IMR-90 (cell line): ENCODE results near the gene AP3B1. TPM values are rescaled to one million over a fixed set of nuclear protein-coding genes. Genes with fewer than 3 reads are reported as not detected.

Source experiments
- ATAC-seq: fragments of 200-7000 bp; cut with Tn5 transposase; 2 replicates; pipeline ENCODE4 v1.9.1; 2020; ENCODE audit warnings: low read depth, mild to moderate bottlenecking, moderate library complexity
- BruUV-seq: library from RNA; stranded (reverse); fragments of 400-500 nt; replicated peaks from 2 replicates; lab custom pipeline; 2021; lab: Mats Ljungman, UMichigan
- CTCF ChIA-PET: fragments of 300-600 bp; formaldehyde crosslinking; extraction: SDS; loops from one replicate; lab custom pipeline; 2021; ENCODE audit warnings: antibody characterized with exemption; lab: Yijun Ruan, JAX
- POLR2A ChIA-PET: fragments of 300-600 bp; sonication (Branson Sonifier 250); formaldehyde crosslinking; loops from one replicate; lab custom pipeline; 2022; ENCODE audit warnings: antibody characterized with exemption; ENCODE audit not compliant: unreplicated experiment; lab: Charles Lee
- DNase-seq: peaks from one replicate; pipeline ENCODE4 v3.0.0; 2013
- H2AFZ ChIP-seq: replicated peaks from 2 replicates; pipeline ENCODE3; 2013; ENCODE audit warnings: low read length, mild to moderate bottlenecking; ENCODE audit not compliant: poor library complexity
- H2AK5ac ChIP-seq: 2 replicates; pipeline ENCODE4 v1.6.1; 2013; ENCODE audit warnings: low read depth, low read length, inconsistent platforms
- H2AK9ac ChIP-seq: replicated peaks from 2 replicates; pipeline ENCODE3; 2013; ENCODE audit warnings: mild to moderate bottlenecking, low read depth, low read length, moderate library complexity; ENCODE audit not compliant: poor library complexity
- H2BK120ac ChIP-seq: 2 replicates; pipeline ENCODE4 v1.6.1; 2013; ENCODE audit warnings: low read depth, low read length, inconsistent platforms
- H2BK15ac ChIP-seq: 3 replicates; pipeline ENCODE4 v1.6.1; 2013; ENCODE audit warnings: low read depth, low read length, inconsistent platforms
- H2BK20ac ChIP-seq: 2 replicates; pipeline ENCODE4 v1.6.1; 2013; ENCODE audit warnings: low read depth, mild to moderate bottlenecking, inconsistent platforms, low read length, moderate library complexity
- H2BK5ac ChIP-seq: 2 replicates; pipeline ENCODE4 v1.6.1; 2013; ENCODE audit warnings: mild to moderate bottlenecking, low read depth, low read length, inconsistent platforms; ENCODE audit not compliant: poor library complexity, severe bottlenecking
- H3K14ac ChIP-seq: replicated peaks from 2 replicates; pipeline ENCODE4 v1.6.1; 2013; ENCODE audit warnings: low read depth, low read length, inconsistent platforms
- H3K18ac ChIP-seq: 2 replicates; pipeline ENCODE4 v1.6.1; 2013; ENCODE audit warnings: low read depth, low read length, control low read depth
- H3K23ac ChIP-seq: 2 replicates; pipeline ENCODE4 v1.6.1; 2013; ENCODE audit warnings: low read depth, low read length, inconsistent platforms
- H3K27ac ChIP-seq: 2 replicates; pipeline ENCODE4 v1.5.1; 2013; ENCODE audit warnings: mild to moderate bottlenecking, control low read depth, low read length; ENCODE audit not compliant: insufficient read depth
- H3K27me3 ChIP-seq: 2 replicates; pipeline ENCODE4 v1.6.1; 2013; ENCODE audit warnings: low read length; ENCODE audit not compliant: control insufficient read depth, insufficient read depth
- H3K36me3 ChIP-seq: 2 replicates; pipeline ENCODE4 v1.6.1; 2013; ENCODE audit warnings: low read length, mixed read lengths; ENCODE audit not compliant: control insufficient read depth, insufficient read depth
- H3K4ac ChIP-seq: 2 replicates; pipeline ENCODE4 v1.6.1; 2013; ENCODE audit warnings: low read depth, low read length, inconsistent platforms
- H3K4me1 ChIP-seq: 2 replicates; pipeline ENCODE4 v1.6.1; 2013; ENCODE audit warnings: low read length, mixed read lengths; ENCODE audit not compliant: control insufficient read depth, insufficient read depth
- H3K4me2 ChIP-seq: 2 replicates; pipeline ENCODE4 v1.6.1; 2013; ENCODE audit warnings: low read depth, mild to moderate bottlenecking, control low read depth, low read length, moderate library complexity
- H3K4me3 ChIP-seq: 2 replicates; pipeline ENCODE4 v1.5.1; 2013; ENCODE audit warnings: low read depth, mild to moderate bottlenecking, control low read depth, low read length, moderate library complexity; ENCODE audit not compliant: insufficient read depth
- H3K56ac ChIP-seq: 2 replicates; pipeline ENCODE4 v1.6.1; 2013; ENCODE audit warnings: low read length, inconsistent platforms; ENCODE audit not compliant: insufficient read depth; ENCODE audit errors: extremely low read depth
- H3K79me1 ChIP-seq, 2 experiments: 2 replicates each; pipeline ENCODE4 v1.6.1; 2013; ENCODE audit warnings: low read length in 2 of 2, inconsistent platforms in 1 of 2, low read depth in 1 of 2
- H3K9ac ChIP-seq: 2 replicates; pipeline ENCODE4 v1.6.1; 2013; ENCODE audit warnings: low read depth, low read length, control low read depth
- H3K9me1 ChIP-seq: 2 replicates; pipeline ENCODE4 v1.6.1; 2013; ENCODE audit warnings: low read length, inconsistent platforms; ENCODE audit not compliant: insufficient read depth
- H3K9me3 ChIP-seq: 2 replicates; pipeline ENCODE4 v1.6.1; 2013; ENCODE audit warnings: low read length; ENCODE audit not compliant: control insufficient read depth, insufficient read depth
- H4K20me1 ChIP-seq: 2 replicates; pipeline ENCODE4 v1.6.1; 2013; ENCODE audit warnings: low read length, inconsistent platforms; ENCODE audit not compliant: insufficient read depth
- H4K5ac ChIP-seq: 2 replicates; pipeline ENCODE4 v1.6.1; 2013; ENCODE audit warnings: mild to moderate bottlenecking, low read depth, low read length, control low read depth
- H4K8ac ChIP-seq, 2 experiments: 2 replicates each; pipeline ENCODE4 v1.6.1; 2013; ENCODE audit warnings: low read depth in 2 of 2, low read length in 2 of 2, control low read depth in 1 of 2, inconsistent platforms in 1 of 2
- H4K91ac ChIP-seq: 2 replicates; pipeline ENCODE4 v1.6.1; 2013; ENCODE audit warnings: low read depth, low read length, inconsistent platforms; ENCODE audit not compliant: insufficient read depth
- CEBPB ChIP-seq: IDR thresholded peaks from 2 replicates; pipeline ENCODE4 v1.6.1; 2012; ENCODE audit warnings: low read depth, low read length, improper control_type of control experiment
- RFX5 ChIP-seq: IDR thresholded peaks from 2 replicates; pipeline ENCODE4 v1.8.0; 2012; ENCODE audit warnings: low read depth, mild to moderate bottlenecking, low read length, moderate library complexity
- SMC3 ChIP-seq: fragments of 150-350 bp; IDR thresholded peaks from 2 replicates; pipeline ENCODE4 v1.6.1; 2016; ENCODE audit warnings: low read depth, mild to moderate bottlenecking, antibody characterized with exemption, low read length, moderate library complexity
- WGBS, 2 experiments: methylation state at CpG; one replicate each; pipeline versions ENCODE4 v1.1.5 to v1.1.7; 2013; ENCODE audit warnings: missing lambda C conversion rate in 2 of 2; ENCODE audit not compliant: insufficient read length in 1 of 2; ENCODE audit errors: extremely low coverage in 2 of 2; 5-methylcytosine and 5-hydroxymethylcytosine counted together
- dilution Hi-C: fragments of 300-500 bp; cut with HindIII; formaldehyde crosslinking; loops from one replicate; pipeline ENCODE4 v1.14.3; 2018; ENCODE audit warnings: low sequenced_read_pairs; ENCODE audit not compliant: unreplicated experiment
- in situ Hi-C: fragments of 300-500 bp; cut with MboI; formaldehyde crosslinking; loops from 3 replicates; pipeline ENCODE4 v1.14.3; 2019; ENCODE audit warnings: low sequenced_read_pairs, inconsistent platforms, mixed read lengths
- intact Hi-C: fragments of 100-400 bp; cut with micrococcal nuclease; formaldehyde crosslinking; loops from 2 replicates; pipeline ENCODE4 v1.10.0; 2022
- polyA plus RNA-seq, 3 experiments: library from polyadenylated mRNA; depleted of rRNA; stranded (reverse); fragments of >200 nt; gene quantifications; 2 replicates each; pipeline ENCODE4 v1.2.3, GENCODE V29; 2012; ENCODE audit warnings: low replicate concordance in 1 of 3
- total RNA-seq: library from RNA; depleted of rRNA; stranded (reverse); fragments of >200 nt; gene quantifications from 2 replicates; pipeline ENCODE4 v1.2.3, GENCODE V29; 2012
- TF ChIP-seq, protein P1 (sequence below): fragments of 150-350 bp; IDR thresholded peaks from 2 replicates; pipeline ENCODE4 v1.6.1; 2017; ENCODE audit warnings: mild to moderate bottlenecking, antibody characterized with exemption, low read length, low read depth

AP3B1 gene
- total and polyA plus RNA-seq, 2 of the 4 experiments (the other 2 are of a cell fraction) = 33.1 to 59.0 TPM

DNA sequence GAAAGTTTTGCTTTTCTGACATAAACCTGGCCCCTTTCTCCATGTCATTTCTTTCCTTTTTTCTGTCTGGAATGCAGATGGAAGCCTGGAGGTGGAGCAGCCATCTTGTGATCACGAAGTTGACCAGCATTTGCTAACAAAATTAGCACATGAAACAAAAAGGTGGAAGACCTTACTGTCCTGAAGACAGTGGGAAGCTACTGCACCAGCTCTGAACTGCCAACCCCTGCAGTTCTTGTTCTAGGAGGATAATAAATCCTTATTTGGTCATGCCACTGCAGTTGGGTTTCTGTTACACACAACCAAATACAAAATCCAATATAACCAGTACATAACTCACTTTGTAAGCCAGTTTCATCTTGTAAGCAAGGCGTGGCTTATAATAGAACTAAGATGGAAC lies 269.0 kb downstream of the AP3B1 start:
- no peak overlapping the region for H2BK20ac ChIP-seq
- H4K20me1 ChIP-seq = no peaks in the 10 kb centered on the region
- intact Hi-C loops = no loop called here
- 0 out of 2 replicates have a peak, but pooled peaks cover 2% of the 10 kb centered on the region for H3K36me3 ChIP-seq
- dilution Hi-C loops = no loop called here
- no peak overlapping the region for H3K4ac ChIP-seq
- in situ Hi-C loops = no loop called here
- DNase-seq (no peak), ATAC-seq (no peak)
- no peaks in the 10 kb centered on the region for H3K4me1 ChIP-seq
- H3K18ac ChIP-seq = no peak overlapping the region
- H3K27me3 ChIP-seq = no peaks in the 10 kb centered on the region
- no peak overlapping the region for H2BK15ac ChIP-seq
- H4K91ac ChIP-seq = no peak overlapping the region
- no peak overlapping the region for H2AFZ ChIP-seq
- no peak overlapping the region for H4K5ac ChIP-seq
- H3K23ac ChIP-seq = no peak overlapping the region
- no peak overlapping the region for H3K4me3 ChIP-seq
- H3K9me1 ChIP-seq = 0 out of 2 replicates have a peak, but pooled peaks cover 2% of the 10 kb centered on the region
- no peak overlapping the region for H2AK5ac ChIP-seq
- H2AK9ac ChIP-seq = no peak overlapping the region
- BruUV-seq = no TSS peak
- H3K9me3 ChIP-seq = no peaks in the 10 kb centered on the region
- no peaks in the 10 kb centered on the region for H3K79me1 ChIP-seq
- ChIA-PET POLR2A (no interaction called here), CTCF (no interaction called here)
- H4K8ac ChIP-seq = no peak overlapping the region
- no peak overlapping the region for H3K56ac ChIP-seq
- H2BK5ac ChIP-seq = no peak overlapping the region
- no peak overlapping the region for H3K27ac ChIP-seq
- no CpG with 5 or more reads among the region's 2 CpGs for WGBS, 2 experiments
- TF ChIP-seq, protein P1, sequence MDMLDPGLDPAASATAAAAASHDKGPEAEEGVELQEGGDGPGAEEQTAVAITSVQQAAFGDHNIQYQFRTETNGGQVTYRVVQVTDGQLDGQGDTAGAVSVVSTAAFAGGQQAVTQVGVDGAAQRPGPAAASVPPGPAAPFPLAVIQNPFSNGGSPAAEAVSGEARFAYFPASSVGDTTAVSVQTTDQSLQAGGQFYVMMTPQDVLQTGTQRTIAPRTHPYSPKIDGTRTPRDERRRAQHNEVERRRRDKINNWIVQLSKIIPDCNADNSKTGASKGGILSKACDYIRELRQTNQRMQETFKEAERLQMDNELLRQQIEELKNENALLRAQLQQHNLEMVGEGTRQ = no peak
- TF ChIP-seq RFX5 = no peak
- no peak for TF ChIP-seq SMC3
- TF ChIP-seq CEBPB = no peak
- H3K9ac ChIP-seq = no peak overlapping the region
- no peak overlapping the region for H3K4me2 ChIP-seq
- H2BK120ac ChIP-seq = no peak overlapping the region
- no peak overlapping the region for H3K14ac ChIP-seq
